Fibroblast of the aortic adventitia (primary cell): ENCODE results near the gene PLPP1. TPM values are rescaled to one million over a fixed set of nuclear protein-coding genes. Genes with fewer than 3 reads are reported as not detected.
A peak's percentile ranks its signal among the peaks of the same experiment; 100 is the strongest.

Source experiments
- DNase-seq: peaks from one replicate; pipeline ENCODE4 v3.0.0-alpha.2; 2010; ENCODE audit warnings: low read depth
- H3K4me3 ChIP-seq: 2 replicates; pipeline ENCODE4 v1.5.1; 2011; ENCODE audit warnings: low read depth, mild to moderate bottlenecking, control low read depth, low read length, moderate library complexity
- CTCF ChIP-seq: IDR thresholded peaks from 2 replicates; pipeline ENCODE4 v1.5.1; 2011; ENCODE audit warnings: mild to moderate bottlenecking, low read length, control low read depth, inconsistent platforms; ENCODE audit not compliant: insufficient read depth
- total RNA-seq: library from RNA; depleted of rRNA; stranded (reverse); fragments of >200 nt; gene quantifications from 2 replicates; pipeline ENCODE4 v1.2.3, GENCODE V29; 2012; ENCODE audit warnings: low replicate concordance

The PLPP1 gene
- total RNA-seq, result 71.8 and 254 TPM in 2 replicates

- TF ChIP-seq CTCF, result no peak
- H3K4me3 ChIP-seq, result peak within 1 kb of the TSS; percentile 94
- peak; percentile 81 for DNase-seq
Measured at GRCh38 chr5:55534436-55535198, at the start of gene PLPP1. Gene PLPP1 (minus strand): TSS chr5:55534964. CDS start chr5:55534629, 335 bp downstream.

- DNase-seq, result no peak
- H3K4me3 ChIP-seq, result no peak overlapping the region
- TF ChIP-seq CTCF, result no peak
Measured at GRCh38 chr5:55583578-55583977, 48.8 kb upstream of the PLPP1 start.

GRCh38 chr5:55582256-55582655, 47.5 kb upstream of the PLPP1 start:
- H3K4me3 ChIP-seq, result no peak overlapping the region
- no peak for TF ChIP-seq CTCF
- no peak for DNase-seq

- TF ChIP-seq CTCF, result no peak
- H3K4me3 ChIP-seq, result no peak overlapping the region
- no peak for DNase-seq
Measured at GRCh38 chr5:55580042-55580441, 45.3 kb upstream of the PLPP1 start.

- no peak overlapping the region for H3K4me3 ChIP-seq
- DNase-seq, result peak; percentile 77
- TF ChIP-seq CTCF, result no peak
Measured at GRCh38 chr5:55578771-55579170, 44.0 kb upstream of the PLPP1 start.

GRCh38 chr5:55577353-55578060, 42.7 kb upstream of the PLPP1 start:
- H3K4me3 ChIP-seq, result no peak overlapping the region
- no peak for TF ChIP-seq CTCF
- peak; percentile 91 for DNase-seq
